HG03108 (cell line): ENCODE measurements around the gene SYNJ2.

Experiments used
- ATAC-seq: cut with Tn5 transposase; IDR thresholded peaks from one replicate; pipeline ENCODE4 v1.9.1; 2021; ENCODE audit warnings: moderate library complexity; ENCODE audit not compliant: unreplicated experiment

Gene SYNJ2

GRCh38 chr6:158039178-158039557, 57.5 kb downstream of the SYNJ2 start:
- ATAC-seq = no peak

GRCh38 chr6:158039571-158040050, 57.9 kb downstream of the SYNJ2 start:
- ATAC-seq = no peak

GRCh38 chr6:158040051-158040803, 58.6 kb downstream of the SYNJ2 start:
- no peak for ATAC-seq

- no peak for ATAC-seq
Measured at GRCh38 chr6:158040804-158041347, 59.2 kb downstream of the SYNJ2 start.

GRCh38 chr6:158041370-158041769, 59.7 kb downstream of the SYNJ2 start:
- no peak for ATAC-seq

- ATAC-seq = no peak
Measured at GRCh38 chr6:158041788-158042187, 60.1 kb downstream of the SYNJ2 start.

- no peak for ATAC-seq
Measured at GRCh38 chr6:158042245-158042798, 60.7 kb downstream of the SYNJ2 start.

GRCh38 chr6:158043008-158043407, 61.3 kb downstream of the SYNJ2 start:
- no peak for ATAC-seq

GRCh38 chr6:158043586-158044524, 62.2 kb downstream of the SYNJ2 start:
- ATAC-seq = no peak

GRCh38 chr6:158044525-158044888, 62.8 kb downstream of the SYNJ2 start:
- no peak for ATAC-seq

- ATAC-seq = no peak
Measured at GRCh38 chr6:158046201-158047126, 64.8 kb downstream of the SYNJ2 start.

GRCh38 chr6:158047127-158047518, 65.5 kb downstream of the SYNJ2 start:
- no peak for ATAC-seq

GRCh38 chr6:158047563-158048323, 66.1 kb downstream of the SYNJ2 start:
- no peak for ATAC-seq

- ATAC-seq = no peak
Measured at GRCh38 chr6:158048589-158048988, 66.9 kb downstream of the SYNJ2 start.

GRCh38 chr6:158049055-158050028, 67.7 kb downstream of the SYNJ2 start:
- no peak for ATAC-seq

GRCh38 chr6:158050107-158050735, 68.6 kb downstream of the SYNJ2 start:
- no peak for ATAC-seq

- ATAC-seq = no peak
Measured at GRCh38 chr6:158050955-158051354, 69.3 kb downstream of the SYNJ2 start.

GRCh38 chr6:158051968-158052367, 70.3 kb downstream of the SYNJ2 start:
- no peak for ATAC-seq
